NT2/D1 (cell line): ENCODE results near the gene MSH4.
"Not testable (repeated sequence)": the region's sequence is repeated elsewhere in the genome, so short reads cannot be mapped to it uniquely, and the experiment has no call there.

Experiments
- SUZ12 ChIP-seq: IDR thresholded peaks from 2 replicates; pipeline ENCODE4 v1.6.1; 2011; ENCODE audit not compliant: insufficient read length, insufficient read depth; ENCODE audit errors: extremely low read depth
- ZNF274 ChIP-seq: IDR thresholded peaks from 2 replicates; pipeline ENCODE4 v1.6.1; 2011; ENCODE audit warnings: mild to moderate bottlenecking, low read depth, low read length

DNA sequence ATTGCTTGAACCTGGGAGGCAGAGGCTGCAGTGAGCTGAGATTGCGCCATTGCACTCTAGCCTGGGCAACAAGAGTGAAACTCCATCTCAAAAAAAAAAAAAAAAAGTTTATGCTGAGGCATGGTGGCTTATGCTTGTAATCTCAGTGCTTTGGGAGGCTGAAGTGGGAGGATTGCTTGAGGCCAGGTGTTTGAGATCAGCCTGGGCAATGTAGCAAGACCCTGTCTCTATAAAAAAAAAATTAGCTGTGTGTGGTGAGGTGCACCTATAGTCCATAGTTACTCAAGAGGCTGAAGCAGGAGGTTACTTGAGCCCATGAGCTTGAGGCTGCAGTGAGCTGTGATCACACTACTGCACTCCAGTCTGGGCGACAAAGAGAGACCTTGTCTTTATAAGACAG lies 4.8 kb downstream of the MSH4 start:
- not testable (repeated sequence) for TF ChIP-seq SUZ12, ZNF274
